SK-N-SH (cell line): ENCODE results near the gene CREB5.

Experiments
- CTCF ChIP-seq: fragments of 200-600 bp; sonication (generic); IDR thresholded peaks from 2 replicates; pipeline ENCODE4 v1.6.1; 2017; ENCODE audit warnings: antibody characterized with exemption, mild to moderate bottlenecking, moderate library complexity
- EP300 ChIP-seq, 2 experiments: IDR thresholded peaks; 2 replicates each; pipeline versions ENCODE4 v1.4.0 to v1.6.1; 2012; ENCODE audit warnings: borderline replicate concordance in 1 of 2, low read depth in 1 of 2, low read length in 1 of 2
- EZH2phosphoT487 ChIP-seq: fragments of 200-600 bp; sonication (generic); IDR thresholded peaks from 2 replicates; pipeline ENCODE4 v1.6.1; 2017; ENCODE audit warnings: low read depth, mixed run types, mild to moderate bottlenecking, antibody characterized with exemption, moderate library complexity, borderline replicate concordance
- JUND ChIP-seq: IDR thresholded peaks from 2 replicates; pipeline ENCODE4 v1.4.0; 2012
- MAX ChIP-seq: IDR thresholded peaks from 2 replicates; pipeline ENCODE4 v1.4.0; 2012; ENCODE audit warnings: low read depth
- MEF2A ChIP-seq: IDR thresholded peaks from 2 replicates; pipeline ENCODE4 v1.4.0; 2012; ENCODE audit warnings: low read depth, borderline replicate concordance
- NFIC ChIP-seq: IDR thresholded peaks from 2 replicates; pipeline ENCODE4 v1.4.0; 2012; ENCODE audit warnings: borderline replicate concordance
- POLR2AphosphoS5 ChIP-seq: IDR thresholded peaks from 2 replicates; pipeline ENCODE4 v1.6.1; 2012; ENCODE audit warnings: low read depth, low read length
- RCOR1 ChIP-seq: fragments of 150-350 bp; IDR thresholded peaks from 2 replicates; pipeline ENCODE4 v1.6.1; 2017; ENCODE audit warnings: antibody characterized with exemption, low read length
- SMC3 ChIP-seq: IDR thresholded peaks from 2 replicates; pipeline ENCODE4 v1.6.1; 2012; ENCODE audit warnings: low read depth, low read length, improper control_type of control experiment
- TCF12 ChIP-seq: IDR thresholded peaks from 2 replicates; pipeline ENCODE4 v1.4.0; 2012
- TF ChIP-seq, protein P1 (sequence below): fragments of 150-350 bp; IDR thresholded peaks from 2 replicates; pipeline ENCODE4 v1.6.1; 2016; ENCODE audit warnings: mild to moderate bottlenecking, low read depth, low read length
- TF ChIP-seq, protein P2 (sequence below): IDR thresholded peaks from 2 replicates; pipeline ENCODE4 v1.6.1; 2012; ENCODE audit warnings: mild to moderate bottlenecking, low read depth, low read length, moderate library complexity

GRCh38 chr7:28776463-28777157 is 364.3 kb downstream of the CREB5 start:
- no peak for TF ChIP-seq CTCF
- no peak for TF ChIP-seq RCOR1
- no peak for TF ChIP-seq JUND
- TF ChIP-seq EZH2phosphoT487 = no peak
- TF ChIP-seq, protein P1, sequence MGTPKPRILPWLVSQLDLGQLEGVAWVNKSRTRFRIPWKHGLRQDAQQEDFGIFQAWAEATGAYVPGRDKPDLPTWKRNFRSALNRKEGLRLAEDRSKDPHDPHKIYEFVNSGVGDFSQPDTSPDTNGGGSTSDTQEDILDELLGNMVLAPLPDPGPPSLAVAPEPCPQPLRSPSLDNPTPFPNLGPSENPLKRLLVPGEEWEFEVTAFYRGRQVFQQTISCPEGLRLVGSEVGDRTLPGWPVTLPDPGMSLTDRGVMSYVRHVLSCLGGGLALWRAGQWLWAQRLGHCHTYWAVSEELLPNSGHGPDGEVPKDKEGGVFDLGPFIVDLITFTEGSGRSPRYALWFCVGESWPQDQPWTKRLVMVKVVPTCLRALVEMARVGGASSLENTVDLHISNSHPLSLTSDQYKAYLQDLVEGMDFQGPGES = no peak
- no peak for TF ChIP-seq MAX
- TF ChIP-seq TCF12 = no peak
- no peak for TF ChIP-seq EP300 (IDR thresholded peaks at IDR 0.05; ENCODE audit: borderline replicate concordance in 1 of 2, low read depth in 1 of 2, low read length in 1 of 2)
- TF ChIP-seq POLR2AphosphoS5 = no peak
- TF ChIP-seq, protein P2, sequence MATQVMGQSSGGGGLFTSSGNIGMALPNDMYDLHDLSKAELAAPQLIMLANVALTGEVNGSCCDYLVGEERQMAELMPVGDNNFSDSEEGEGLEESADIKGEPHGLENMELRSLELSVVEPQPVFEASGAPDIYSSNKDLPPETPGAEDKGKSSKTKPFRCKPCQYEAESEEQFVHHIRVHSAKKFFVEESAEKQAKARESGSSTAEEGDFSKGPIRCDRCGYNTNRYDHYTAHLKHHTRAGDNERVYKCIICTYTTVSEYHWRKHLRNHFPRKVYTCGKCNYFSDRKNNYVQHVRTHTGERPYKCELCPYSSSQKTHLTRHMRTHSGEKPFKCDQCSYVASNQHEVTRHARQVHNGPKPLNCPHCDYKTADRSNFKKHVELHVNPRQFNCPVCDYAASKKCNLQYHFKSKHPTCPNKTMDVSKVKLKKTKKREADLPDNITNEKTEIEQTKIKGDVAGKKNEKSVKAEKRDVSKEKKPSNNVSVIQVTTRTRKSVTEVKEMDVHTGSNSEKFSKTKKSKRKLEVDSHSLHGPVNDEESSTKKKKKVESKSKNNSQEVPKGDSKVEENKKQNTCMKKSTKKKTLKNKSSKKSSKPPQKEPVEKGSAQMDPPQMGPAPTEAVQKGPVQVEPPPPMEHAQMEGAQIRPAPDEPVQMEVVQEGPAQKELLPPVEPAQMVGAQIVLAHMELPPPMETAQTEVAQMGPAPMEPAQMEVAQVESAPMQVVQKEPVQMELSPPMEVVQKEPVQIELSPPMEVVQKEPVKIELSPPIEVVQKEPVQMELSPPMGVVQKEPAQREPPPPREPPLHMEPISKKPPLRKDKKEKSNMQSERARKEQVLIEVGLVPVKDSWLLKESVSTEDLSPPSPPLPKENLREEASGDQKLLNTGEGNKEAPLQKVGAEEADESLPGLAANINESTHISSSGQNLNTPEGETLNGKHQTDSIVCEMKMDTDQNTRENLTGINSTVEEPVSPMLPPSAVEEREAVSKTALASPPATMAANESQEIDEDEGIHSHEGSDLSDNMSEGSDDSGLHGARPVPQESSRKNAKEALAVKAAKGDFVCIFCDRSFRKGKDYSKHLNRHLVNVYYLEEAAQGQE = no peak
- TF ChIP-seq MEF2A = no peak
- TF ChIP-seq NFIC = no peak
- TF ChIP-seq SMC3 = no peak
